ENCODE results near the gene CECR2.
"Not testable (repeated sequence)": the region's sequence is repeated elsewhere in the genome, so short reads cannot be mapped to it uniquely, and the experiment has no call there.

- not testable (repeated sequence) for TF ChIP-seq CTCF (IDR thresholded peaks at IDR 0.05; ENCODE audit: low read depth, low read length, poor library complexity, severe bottlenecking); EZH2phosphoT487 (IDR thresholded peaks at IDR 0.05; ENCODE audit: borderline replicate concordance, low read length)
Measured at GRCh38 chr22:17427528-17427927, 58.3 kb downstream of the CECR2 start.

Measured in DOHH2 (cell line).